Nephron progenitor cell (in vitro differentiated cells): ENCODE results near the gene SLC4A5.

Source experiments
- DNase-seq: peaks from one replicate; pipeline ENCODE4 v3.0.0; 2021
- H3K27ac Mint-ChIP-seq: 2 replicates; pipeline ENCODE4 v1.8.0; 2021; ENCODE audit warnings: mild to moderate bottlenecking, moderate library complexity, mixed read lengths
- H3K27me3 Mint-ChIP-seq: 2 replicates; pipeline ENCODE4 v1.8.0; 2021; ENCODE audit warnings: mild to moderate bottlenecking, low read depth, mixed read lengths; ENCODE audit not compliant: poor library complexity
- H3K36me3 Mint-ChIP-seq: 2 replicates; pipeline ENCODE4 v1.8.0; 2021; ENCODE audit warnings: low read depth, mixed read lengths
- H3K4me1 Mint-ChIP-seq: 2 replicates; pipeline ENCODE4 v1.8.0; 2021; ENCODE audit warnings: mixed read lengths
- H3K4me3 Mint-ChIP-seq: 2 replicates; pipeline ENCODE4 v1.8.0; 2021; ENCODE audit warnings: mild to moderate bottlenecking, moderate library complexity, mixed read lengths
- H3K9me3 Mint-ChIP-seq: 2 replicates; pipeline ENCODE4 v1.8.0; 2021; ENCODE audit warnings: mild to moderate bottlenecking, moderate library complexity, mixed read lengths
- TF ChIP-seq, protein P1 (sequence below): fragments of 200-600 bp; sonication (generic); IDR thresholded peaks from 2 replicates; pipeline ENCODE4 v1.5.0; 2021; ENCODE audit warnings: antibody characterized with exemption

SLC4A5 gene

DNA sequence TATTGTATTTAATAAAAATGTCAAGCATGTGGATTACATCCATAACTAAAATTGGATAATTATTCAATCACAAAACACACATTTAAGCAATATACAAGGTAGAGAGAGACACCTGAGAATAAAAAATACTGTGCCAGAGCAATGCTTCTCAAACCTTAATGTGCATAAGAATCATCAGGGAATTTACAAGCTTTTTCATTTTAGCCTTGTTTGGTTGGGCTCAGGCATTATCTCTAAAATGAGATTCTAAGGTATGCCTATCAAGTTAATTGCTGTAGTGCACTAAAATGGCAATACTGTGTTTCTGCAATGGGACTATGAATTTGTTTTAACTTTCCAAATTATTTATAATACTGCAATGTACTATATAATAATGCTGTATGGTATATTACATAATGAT lies 165.5 kb downstream of the SLC4A5 start:
- DNase-seq: no peak
- peaks cover 17% of the 10 kb centered on the region for H3K4me1 Mint-ChIP-seq
- H3K27me3 Mint-ChIP-seq: no peaks in the 10 kb centered on the region
- H3K9me3 Mint-ChIP-seq: peaks cover 40% of the 10 kb centered on the region
- H3K27ac Mint-ChIP-seq: peak overlapping the region; percentile 98
- H3K36me3 Mint-ChIP-seq: peaks cover 38% of the 10 kb centered on the region
- peak overlapping the region; percentile 93 for H3K4me3 Mint-ChIP-seq
- TF ChIP-seq, protein P1, sequence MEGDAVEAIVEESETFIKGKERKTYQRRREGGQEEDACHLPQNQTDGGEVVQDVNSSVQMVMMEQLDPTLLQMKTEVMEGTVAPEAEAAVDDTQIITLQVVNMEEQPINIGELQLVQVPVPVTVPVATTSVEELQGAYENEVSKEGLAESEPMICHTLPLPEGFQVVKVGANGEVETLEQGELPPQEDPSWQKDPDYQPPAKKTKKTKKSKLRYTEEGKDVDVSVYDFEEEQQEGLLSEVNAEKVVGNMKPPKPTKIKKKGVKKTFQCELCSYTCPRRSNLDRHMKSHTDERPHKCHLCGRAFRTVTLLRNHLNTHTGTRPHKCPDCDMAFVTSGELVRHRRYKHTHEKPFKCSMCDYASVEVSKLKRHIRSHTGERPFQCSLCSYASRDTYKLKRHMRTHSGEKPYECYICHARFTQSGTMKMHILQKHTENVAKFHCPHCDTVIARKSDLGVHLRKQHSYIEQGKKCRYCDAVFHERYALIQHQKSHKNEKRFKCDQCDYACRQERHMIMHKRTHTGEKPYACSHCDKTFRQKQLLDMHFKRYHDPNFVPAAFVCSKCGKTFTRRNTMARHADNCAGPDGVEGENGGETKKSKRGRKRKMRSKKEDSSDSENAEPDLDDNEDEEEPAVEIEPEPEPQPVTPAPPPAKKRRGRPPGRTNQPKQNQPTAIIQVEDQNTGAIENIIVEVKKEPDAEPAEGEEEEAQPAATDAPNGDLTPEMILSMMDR: no peak

DNA sequence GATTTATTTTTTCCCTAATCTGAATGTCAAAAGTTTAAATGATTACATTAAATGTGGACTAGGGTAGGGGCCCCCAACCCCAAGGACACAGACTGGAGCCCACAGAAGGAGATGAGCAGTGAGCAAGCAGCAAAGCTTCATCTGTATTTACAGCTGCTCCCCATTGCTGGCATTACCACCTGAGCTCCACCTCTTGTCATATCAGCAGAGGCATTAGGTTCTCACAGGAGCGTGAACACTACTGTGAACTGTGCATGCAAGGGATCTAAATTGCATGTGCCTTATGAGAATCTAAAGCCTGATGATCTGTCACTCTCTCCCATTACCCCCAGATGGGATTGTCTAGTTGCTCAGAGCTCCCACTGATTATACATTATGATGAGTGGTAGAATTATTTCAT lies 168.3 kb downstream of the SLC4A5 start:
- Mint-ChIP-seq H3K36me3 (peaks cover 64% of the 10 kb centered on the region), H3K4me1 (peaks cover 8% of the 10 kb centered on the region), H3K27ac (no peak overlapping the region), H3K4me3 (no peak overlapping the region), H3K27me3 (no peaks in the 10 kb centered on the region), H3K9me3 (peaks cover 40% of the 10 kb centered on the region)
- no peak for DNase-seq
- TF ChIP-seq, protein P1: no peak

- no peak overlapping the region for H3K27ac Mint-ChIP-seq
- no peaks in the 10 kb centered on the region for H3K4me1 Mint-ChIP-seq
- DNase-seq: no peak
- no peak overlapping the region for H3K4me3 Mint-ChIP-seq
- TF ChIP-seq, protein P1: no peak
- no peaks in the 10 kb centered on the region for H3K27me3 Mint-ChIP-seq
- H3K9me3 Mint-ChIP-seq: peaks cover 11% of the 10 kb centered on the region
- peaks cover 85% of the 10 kb centered on the region for H3K36me3 Mint-ChIP-seq
Observed at GRCh38 chr2:74168739-74169138, 174.5 kb downstream of the SLC4A5 start.
